CD4-positive, alpha-beta T cell treated with Interleukin-6 at 100 ng/mL for 8 hours (primary cell): ENCODE data around the gene SYNPO2L.
"Not testable (repeated sequence)": the region's sequence is repeated elsewhere in the genome, so short reads cannot be mapped to it uniquely, and the experiment has no call there.

Experiments
- DNase-seq: peaks from one replicate; pipeline ENCODE4 v3.0.0-alpha.2; 2020; ENCODE audit warnings: mixed read lengths, low spot score

The SYNPO2L gene

GRCh38 chr10:73655990-73656298, at the start of gene SYNPO2L:
SYNPO2L (minus strand) TSS chr10:73656029; CDS start chr10:73655922, 107 bp downstream.
- DNase-seq = no peak

- DNase-seq = not testable (repeated sequence)
These were observed 48.1 kb upstream of the SYNPO2L start for GRCh38 chr10:73703924-73704323.

- DNase-seq = not testable (repeated sequence)
These were observed 43.0 kb upstream of the SYNPO2L start for GRCh38 chr10:73698819-73699218.

- not testable (repeated sequence) for DNase-seq
These were observed 41.9 kb upstream of the SYNPO2L start, which contains the start of gene AGAP5 for GRCh38 chr10:73697675-73698159. AGAP5 (minus strand) TSS chr10:73698109; CDS start chr10:73697755, 354 bp downstream.

GRCh38 chr10:73695302-73695701, 39.5 kb upstream of the SYNPO2L start:
- not testable (repeated sequence) for DNase-seq

- not testable (repeated sequence) for DNase-seq
These were observed 34.9 kb upstream of the SYNPO2L start for GRCh38 chr10:73690755-73691154.

GRCh38 chr10:73689596-73689995, 33.8 kb upstream of the SYNPO2L start:
- not testable (repeated sequence) for DNase-seq

GRCh38 chr10:73687641-73688040, 31.8 kb upstream of the SYNPO2L start:
- not testable (repeated sequence) for DNase-seq

- not testable (repeated sequence) for DNase-seq
These were observed 18.7 kb upstream of the SYNPO2L start for GRCh38 chr10:73674546-73674945.

- not testable (repeated sequence) for DNase-seq
These were observed 12.5 kb upstream of the SYNPO2L start for GRCh38 chr10:73668378-73668777.

- DNase-seq = not testable (repeated sequence)
These were observed 10.5 kb upstream of the SYNPO2L start for GRCh38 chr10:73666153-73666809.

- not testable (repeated sequence) for DNase-seq
These were observed 9.8 kb upstream of the SYNPO2L start for GRCh38 chr10:73665581-73665980.

- DNase-seq = not testable (repeated sequence)
These were observed 8.6 kb upstream of the SYNPO2L start for GRCh38 chr10:73664156-73665040.

- not testable (repeated sequence) for DNase-seq
These were observed 7.8 kb upstream of the SYNPO2L start for GRCh38 chr10:73663621-73664020.

GRCh38 chr10:73662705-73663104, 6.9 kb upstream of the SYNPO2L start:
- not testable (repeated sequence) for DNase-seq

- DNase-seq = no peak
These were observed 406 bp downstream of the SYNPO2L start for GRCh38 chr10:73655257-73655989.

GRCh38 chr10:73653701-73654100, 2.1 kb downstream of the SYNPO2L start:
- DNase-seq = no peak

GRCh38 chr10:73653195-73653594, 2.6 kb downstream of the SYNPO2L start:
- DNase-seq = no peak

GRCh38 chr10:73650537-73651331, 5.1 kb downstream of the SYNPO2L start:
- no peak for DNase-seq

GRCh38 chr10:73649876-73650536, 5.8 kb downstream of the SYNPO2L start:
- DNase-seq = no peak
